Tibial artery (tissue), 4 donors: ENCODE data around the gene EBLN1.

ENCODE experiments used
- DNase-seq, 2 donors: peaks; one replicate each; pipeline ENCODE4 v3.0.0-alpha.2; 2019
- H3K27ac ChIP-seq, 2 donors: fragments of 200-600 bp; sonication (generic) in 1 of 2; 1 replicate in 1 of 2; 2 replicates in 1 of 2; pipeline ENCODE4 v1.5.1; 2018 to 2019; ENCODE audit warnings: mild to moderate bottlenecking in 1 of 2
- H3K27me3 ChIP-seq, 2 donors: fragments of 200-600 bp; sonication (generic) in 1 of 2; one replicate each; pipeline versions ENCODE4 v1.5.1 to v1.6.0; 2016 to 2019
- H3K36me3 ChIP-seq, 3 donors: fragments of 200-600 bp; sonication (generic) in 2 of 3; one replicate each; pipeline ENCODE4 v1.5.1; 2016 to 2019; ENCODE audit warnings: mild to moderate bottlenecking in 2 of 3
- H3K4me1 ChIP-seq, 4 donors: fragments of 200-600 bp; sonication (generic) in 2 of 4; 1 replicate in 3 of 4; 2 replicates in 1 of 4; pipeline ENCODE4 v1.5.1; 2016 to 2019
- H3K4me3 ChIP-seq, 2 donors: fragments of 200-600 bp; sonication (generic) in 1 of 2; 1 replicate in 1 of 2; 2 replicates in 1 of 2; pipeline ENCODE4 v1.5.1; 2018 to 2019; ENCODE audit warnings: mild to moderate bottlenecking in 2 of 2
- H3K9me3 ChIP-seq, 3 donors: fragments of 200-600 bp; sonication (generic) in 1 of 3; one replicate each; pipeline ENCODE4 v1.5.1; 2016 to 2019
- CTCF ChIP-seq, 2 experiments: fragments of 200-600 bp in 1 of 2; fragments of 450-650 bp in 1 of 2; IDR thresholded peaks; one replicate each; pipeline ENCODE4 v1.5.1; 2017 to 2019; ENCODE audit warnings: antibody characterized with exemption in 2 of 2, mild to moderate bottlenecking in 1 of 2, moderate library complexity in 1 of 2
- intact Hi-C: fragments of 100-400 bp; cut with DNase I; formaldehyde crosslinking; loops from one replicate; pipeline ENCODE4 v1.15.0; 2023; ENCODE audit warnings: low total_unique reads

Gene EBLN1

GRCh38 chr10:22159979-22160378 lies 57.8 kb downstream of the EBLN1 start:
- H3K4me3 ChIP-seq = no peak overlapping the region
- intact Hi-C loops = no loop called here
- no peaks in the 10 kb centered on the region for H3K9me3 ChIP-seq
- DNase-seq = no peak
- no peak for TF ChIP-seq CTCF (IDR thresholded peaks at IDR 0.05)
- no peaks in the 10 kb centered on the region for H3K4me1 ChIP-seq
- H3K36me3 ChIP-seq = no peaks in the 10 kb centered on the region
- H3K27ac ChIP-seq = no peak overlapping the region
- peaks cover 0 to 4% of the 10 kb centered on the region in 2 donors for H3K27me3 ChIP-seq

- Histone ChIP-seq H3K9me3 (no peaks in the 10 kb centered on the region), H3K4me3 (no peak overlapping the region), H3K27me3 (peaks cover 0 to 2% of the 10 kb centered on the region in 2 donors), H3K4me1 (no peaks in the 10 kb centered on the region), H3K27ac (no peak overlapping the region), H3K36me3 (no peaks in the 10 kb centered on the region)
- intact Hi-C loops = no loop called here
- TF ChIP-seq CTCF (IDR thresholded peaks at IDR 0.05) = no peak
- DNase-seq = no peak
These were observed 58.6 kb downstream of the EBLN1 start for GRCh38 chr10:22159180-22159579.
